NCI-H345 (cell line): Measurements from ENCODE around the gene RASSF1.
"Not testable (repeated sequence)": the region's sequence is repeated elsewhere in the genome, so short reads cannot be mapped to it uniquely, and the experiment has no call there.

Source experiments
- DNase-seq: peaks from one replicate; lab custom pipeline; 2025; lab: John Stamatoyannopoulos, UW

Gene RASSF1

DNA sequence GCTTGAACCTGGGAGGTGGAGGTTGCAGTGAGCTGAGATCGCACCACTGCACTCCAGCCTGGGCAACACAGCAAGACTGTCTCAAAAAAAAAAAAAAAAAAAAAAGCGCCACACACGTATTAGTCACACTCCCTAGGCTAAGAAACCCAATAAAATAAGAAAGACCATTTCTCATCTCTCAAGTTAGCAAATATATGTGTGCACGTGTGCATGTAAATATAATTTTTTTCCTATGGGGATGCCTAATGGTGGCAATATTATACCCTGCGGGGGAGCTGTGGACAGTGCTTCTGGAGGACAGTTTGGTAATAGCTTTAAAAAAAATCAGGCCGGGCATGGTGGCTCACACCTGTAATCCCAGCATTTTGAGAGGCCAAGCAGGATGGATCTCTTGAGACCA, 56.5 kb downstream of the RASSF1 start:
- DNase-seq, result not testable (repeated sequence)
